HepG2 (cell line): ENCODE results near the gene KIF17. TPM values are rescaled to one million over a fixed set of nuclear protein-coding genes. Genes with fewer than 3 reads are reported as not detected.
A peak's percentile ranks its signal among the peaks of the same experiment; 100 is the strongest.

ENCODE experiments used
- GATA4 ChIP-seq: sonication (generic); IDR thresholded peaks from 2 replicates; pipeline ENCODE4 v1.6.1; 2016; ENCODE audit warnings: antibody characterized with exemption, low read depth, borderline replicate concordance
- MAFG ChIP-seq: sonication (generic); formaldehyde crosslinking; IDR thresholded peaks from 2 replicates; pipeline ENCODE4 v1.5.1; 2020; ENCODE audit warnings: mild to moderate bottlenecking, missing genetic modification reagents
- NFKBIZ ChIP-seq: IDR thresholded peaks from 2 replicates; pipeline ENCODE4 v1.6.1; 2018; ENCODE audit warnings: missing genetic modification reagents, missing compliant biosample characterization
- PHF8 ChIP-seq: sonication (generic); formaldehyde crosslinking; IDR thresholded peaks from 2 replicates; pipeline ENCODE4 v1.5.0; 2020; ENCODE audit warnings: missing genetic modification reagents
- SNRNP70 ChIP-seq: fragments of 200-400 bp; formaldehyde crosslinking; IDR thresholded peaks from 2 replicates; pipeline ENCODE4 v1.6.1; 2017; ENCODE audit warnings: mild to moderate bottlenecking, low read depth, low read length, moderate library complexity
- SRF ChIP-seq: IDR thresholded peaks from 2 replicates; pipeline ENCODE4 v1.6.1; 2011; ENCODE audit warnings: mild to moderate bottlenecking, low read depth, low read length, moderate library complexity
- ZBTB3 ChIP-seq: sonication (generic); formaldehyde crosslinking; IDR thresholded peaks from 2 replicates; pipeline ENCODE4 v1.4.0; 2020; ENCODE audit warnings: low read depth, mild to moderate bottlenecking, moderate library complexity, missing genetic modification reagents, borderline replicate concordance
- ZBTB8A ChIP-seq: sonication (generic); formaldehyde crosslinking; IDR thresholded peaks from 2 replicates; pipeline ENCODE4 v1.4.0; 2020; ENCODE audit warnings: mild to moderate bottlenecking, low read depth, missing genetic modification reagents, borderline replicate concordance
- ZEB1 ChIP-seq: IDR thresholded peaks from 2 replicates; pipeline ENCODE4 v1.6.1; 2012; ENCODE audit warnings: mild to moderate bottlenecking, low read depth, inconsistent platforms; ENCODE audit not compliant: insufficient replicate concordance
- ZFP36 ChIP-seq: fragments of 150-350 bp; IDR thresholded peaks from 2 replicates; pipeline ENCODE4 v1.6.1; 2018; ENCODE audit warnings: borderline replicate concordance, low read length, low read depth; ENCODE audit not compliant: partially characterized antibody
- ZMAT3 ChIP-seq: sonication (generic); formaldehyde crosslinking; conservative IDR thresholded peaks from 2 replicates; pipeline ENCODE4 v1.7.0; 2021; ENCODE audit warnings: missing genetic modification reagents
- ZNF484 ChIP-seq: sonication (generic); formaldehyde crosslinking; IDR thresholded peaks from 2 replicates; pipeline ENCODE4 v1.5.1; 2020; ENCODE audit warnings: mild to moderate bottlenecking, low read depth, missing genetic modification reagents, borderline replicate concordance
- ZNF496 ChIP-seq: sonication (generic); formaldehyde crosslinking; IDR thresholded peaks from 2 replicates; pipeline ENCODE4 v1.8.1; 2023; ENCODE audit warnings: mild to moderate bottlenecking, moderate library complexity, missing genetic modification reagents; ENCODE audit not compliant: insufficient replicate concordance
- ZNF562 ChIP-seq: sonication (generic); formaldehyde crosslinking; IDR thresholded peaks from 2 replicates; pipeline ENCODE4 v1.8.0; 2022; ENCODE audit warnings: missing genetic modification reagents, borderline replicate concordance
- polyA plus RNA-seq, 8 experiments: library from polyadenylated mRNA; depleted of rRNA in 3 of 8; stranded (reverse) in 7 of 8; unstranded in 1 of 8; fragments of >200 nt; fragmentation: Illumina TruSeq in 4 of 8; extraction: Trizol in 4 of 8; gene quantifications; 2 replicates each; pipeline versions ENCODE4 v1.2.1 to v1.2.3, GENCODE V29; 2011 to 2016; ENCODE audit warnings: low read depth in 4 of 8, missing spikeins in 1 of 8, mixed read lengths in 1 of 8; ENCODE audit not compliant: insufficient read depth in 1 of 8
- total RNA-seq, 5 experiments: library from RNA; depleted of rRNA; stranded (reverse); fragments of >200 nt; fragmentation: Illumina TruSeq; extraction: Trizol; gene quantifications; 2 replicates each; pipeline ENCODE4 v1.2.3, GENCODE V29; 2016; ENCODE audit warnings: low read depth in 1 of 5
- TF ChIP-seq, protein P1 (sequence below): sonication (generic); formaldehyde crosslinking; IDR thresholded peaks from 2 replicates; pipeline ENCODE4 v1.9.0; 2021; ENCODE audit warnings: missing genetic modification reagents, mild to moderate bottlenecking, borderline replicate concordance
- TF ChIP-seq, protein P2 (sequence below): IDR thresholded peaks from 2 replicates; pipeline ENCODE4 v1.6.1; 2016; ENCODE audit warnings: mild to moderate bottlenecking, missing biosample characterization, missing genetic modification reagents
- TF ChIP-seq, protein P3 (sequence below): IDR thresholded peaks from 2 replicates; pipeline ENCODE4 v1.6.1; 2016; ENCODE audit warnings: mild to moderate bottlenecking
- TF ChIP-seq, protein P4 (sequence below): sonication (generic); formaldehyde crosslinking; IDR thresholded peaks from 2 replicates; pipeline ENCODE4 v1.4.0; 2020; ENCODE audit warnings: missing genetic modification reagents

The KIF17 gene
- total and polyA plus RNA-seq, 2 of the 13 experiments (the other 11 are each of a cell fraction or from before 2014, with no cell fraction given), result 0.24 to 0.44 TPM

DNA sequence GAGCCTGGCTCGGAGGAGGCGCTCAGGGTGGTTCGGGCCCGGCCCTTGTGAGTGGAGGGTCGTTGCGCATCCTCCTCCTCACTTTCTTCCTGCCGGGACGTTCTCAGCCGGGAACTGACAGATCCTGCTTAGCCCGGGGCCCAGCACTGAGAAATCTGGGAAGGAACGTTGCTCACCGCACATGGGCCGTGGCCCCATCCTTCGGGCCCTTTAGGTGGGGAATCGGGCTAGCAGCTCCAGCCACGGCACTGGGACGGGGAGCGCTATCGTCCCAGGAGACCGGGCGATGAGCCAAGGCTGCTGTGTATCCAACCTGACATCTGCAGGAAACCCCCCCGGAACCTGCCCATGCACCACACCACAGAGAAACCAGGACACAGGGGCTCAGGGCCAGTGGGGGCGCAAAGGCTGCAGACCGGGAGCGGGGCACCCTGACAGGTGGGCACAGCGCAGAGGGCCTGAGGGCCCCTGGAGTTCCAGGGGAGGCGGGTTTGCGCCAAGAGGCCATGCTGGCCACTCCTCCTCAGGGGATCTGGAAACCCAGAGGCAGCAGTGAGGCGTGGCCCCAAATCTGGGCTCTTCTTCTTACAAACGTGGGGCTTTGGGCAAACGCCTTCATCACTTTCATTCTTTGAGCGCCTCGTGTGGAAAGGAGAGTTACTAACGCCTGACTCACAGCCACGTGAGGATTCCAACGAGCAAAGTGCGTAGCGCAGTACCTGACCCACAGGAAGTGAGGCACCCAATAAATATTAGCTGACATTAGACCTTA, 15.0 kb upstream of the KIF17 start, which contains the start of gene SH2D5 (continued):
- no peak; the same call in 1 of the 2 replicates for TF ChIP-seq PHF8 (CRISPR knock-in tag)
- TF ChIP-seq GATA4, result peak; percentile 24; the same call in 1 of the 2 replicates
- TF ChIP-seq ZNF562 (CRISPR knock-in tag), result no peak
- TF ChIP-seq ZBTB3 (CRISPR knock-in tag), result no peak
- peak; percentile 29; the same call in 1 of the 2 replicates for TF ChIP-seq ZBTB8A (CRISPR knock-in tag)
- TF ChIP-seq, protein P1, sequence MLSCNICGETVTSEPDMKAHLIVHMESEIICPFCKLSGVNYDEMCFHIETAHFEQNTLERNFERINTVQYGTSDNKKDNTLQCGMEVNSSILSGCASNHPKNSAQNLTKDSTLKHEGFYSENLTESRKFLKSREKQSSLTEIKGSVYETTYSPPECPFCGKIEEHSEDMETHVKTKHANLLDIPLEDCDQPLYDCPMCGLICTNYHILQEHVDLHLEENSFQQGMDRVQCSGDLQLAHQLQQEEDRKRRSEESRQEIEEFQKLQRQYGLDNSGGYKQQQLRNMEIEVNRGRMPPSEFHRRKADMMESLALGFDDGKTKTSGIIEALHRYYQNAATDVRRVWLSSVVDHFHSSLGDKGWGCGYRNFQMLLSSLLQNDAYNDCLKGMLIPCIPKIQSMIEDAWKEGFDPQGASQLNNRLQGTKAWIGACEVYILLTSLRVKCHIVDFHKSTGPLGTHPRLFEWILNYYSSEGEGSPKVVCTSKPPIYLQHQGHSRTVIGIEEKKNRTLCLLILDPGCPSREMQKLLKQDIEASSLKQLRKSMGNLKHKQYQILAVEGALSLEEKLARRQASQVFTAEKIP, result no peak
- no peak for TF ChIP-seq MAFG (CRISPR knock-in tag)
- no peak for TF ChIP-seq ZMAT3 (CRISPR knock-in tag)
- TF ChIP-seq ZEB1, result no peak
- no peak for TF ChIP-seq NFKBIZ
- TF ChIP-seq ZNF484 (CRISPR knock-in tag), result no peak
- no peak for TF ChIP-seq ZNF496 (CRISPR knock-in tag)
- no peak for TF ChIP-seq SNRNP70
- TF ChIP-seq, protein P2, sequence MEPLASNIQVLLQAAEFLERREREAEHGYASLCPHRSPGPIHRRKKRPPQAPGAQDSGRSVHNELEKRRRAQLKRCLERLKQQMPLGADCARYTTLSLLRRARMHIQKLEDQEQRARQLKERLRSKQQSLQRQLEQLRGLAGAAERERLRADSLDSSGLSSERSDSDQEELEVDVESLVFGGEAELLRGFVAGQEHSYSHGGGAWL (CRISPR knock-in tag), result no peak
- no peak for TF ChIP-seq SRF
- TF ChIP-seq ZFP36, result no peak
- TF ChIP-seq, protein P3, sequence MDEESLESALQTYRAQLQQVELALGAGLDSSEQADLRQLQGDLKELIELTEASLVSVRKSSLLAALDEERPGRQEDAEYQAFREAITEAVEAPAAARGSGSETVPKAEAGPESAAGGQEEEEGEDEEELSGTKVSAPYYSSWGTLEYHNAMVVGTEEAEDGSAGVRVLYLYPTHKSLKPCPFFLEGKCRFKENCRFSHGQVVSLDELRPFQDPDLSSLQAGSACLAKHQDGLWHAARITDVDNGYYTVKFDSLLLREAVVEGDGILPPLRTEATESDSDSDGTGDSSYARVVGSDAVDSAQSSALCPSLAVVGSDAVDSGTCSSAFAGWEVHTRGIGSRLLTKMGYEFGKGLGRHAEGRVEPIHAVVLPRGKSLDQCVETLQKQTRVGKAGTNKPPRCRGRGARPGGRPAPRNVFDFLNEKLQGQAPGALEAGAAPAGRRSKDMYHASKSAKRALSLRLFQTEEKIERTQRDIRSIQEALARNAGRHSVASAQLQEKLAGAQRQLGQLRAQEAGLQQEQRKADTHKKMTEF (CRISPR knock-in tag), result peak; percentile 12; the same call in 1 of the 2 replicates
- TF ChIP-seq, protein P4, sequence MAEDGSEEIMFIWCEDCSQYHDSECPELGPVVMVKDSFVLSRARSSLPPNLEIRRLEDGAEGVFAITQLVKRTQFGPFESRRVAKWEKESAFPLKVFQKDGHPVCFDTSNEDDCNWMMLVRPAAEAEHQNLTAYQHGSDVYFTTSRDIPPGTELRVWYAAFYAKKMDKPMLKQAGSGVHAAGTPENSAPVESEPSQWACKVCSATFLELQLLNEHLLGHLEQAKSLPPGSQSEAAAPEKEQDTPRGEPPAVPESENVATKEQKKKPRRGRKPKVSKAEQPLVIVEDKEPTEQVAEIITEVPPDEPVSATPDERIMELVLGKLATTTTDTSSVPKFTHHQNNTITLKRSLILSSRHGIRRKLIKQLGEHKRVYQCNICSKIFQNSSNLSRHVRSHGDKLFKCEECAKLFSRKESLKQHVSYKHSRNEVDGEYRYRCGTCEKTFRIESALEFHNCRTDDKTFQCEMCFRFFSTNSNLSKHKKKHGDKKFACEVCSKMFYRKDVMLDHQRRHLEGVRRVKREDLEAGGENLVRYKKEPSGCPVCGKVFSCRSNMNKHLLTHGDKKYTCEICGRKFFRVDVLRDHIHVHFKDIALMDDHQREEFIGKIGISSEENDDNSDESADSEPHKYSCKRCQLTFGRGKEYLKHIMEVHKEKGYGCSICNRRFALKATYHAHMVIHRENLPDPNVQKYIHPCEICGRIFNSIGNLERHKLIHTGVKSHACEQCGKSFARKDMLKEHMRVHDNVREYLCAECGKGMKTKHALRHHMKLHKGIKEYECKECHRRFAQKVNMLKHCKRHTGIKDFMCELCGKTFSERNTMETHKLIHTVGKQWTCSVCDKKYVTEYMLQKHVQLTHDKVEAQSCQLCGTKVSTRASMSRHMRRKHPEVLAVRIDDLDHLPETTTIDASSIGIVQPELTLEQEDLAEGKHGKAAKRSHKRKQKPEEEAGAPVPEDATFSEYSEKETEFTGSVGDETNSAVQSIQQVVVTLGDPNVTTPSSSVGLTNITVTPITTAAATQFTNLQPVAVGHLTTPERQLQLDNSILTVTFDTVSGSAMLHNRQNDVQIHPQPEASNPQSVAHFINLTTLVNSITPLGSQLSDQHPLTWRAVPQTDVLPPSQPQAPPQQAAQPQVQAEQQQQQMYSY (CRISPR knock-in tag), result 0 out of 2 replicates have a peak, but pooled peaks have one; percentile 14
